Thyroid gland (tissue), 4 donors: ENCODE results near the gene PKP4.

Experiments
- CTCF ChIP-seq, 6 experiments: fragments of 200-600 bp in 3 of 6; fragments of 450-650 bp in 3 of 6; sonication (generic) in 3 of 6; IDR thresholded peaks; one replicate each; pipeline ENCODE4 v1.5.1; 2016 to 2019; ENCODE audit warnings: antibody characterized with exemption in 6 of 6, mild to moderate bottlenecking in 2 of 6, inconsistent platforms in 1 of 6, moderate library complexity in 1 of 6
- POLR2A ChIP-seq, 2 donors: fragments of 450-650 bp; IDR thresholded peaks; one replicate each; pipeline ENCODE4 v1.6.1; 2017; ENCODE audit warnings: antibody characterized with exemption in 2 of 2, mild to moderate bottlenecking in 2 of 2, moderate library complexity in 1 of 2

GRCh38 chr2:158671360-158672245, 214.9 kb downstream of the PKP4 start:
- TF ChIP-seq CTCF (IDR thresholded peaks at IDR 0.05) (no peak), POLR2A (IDR thresholded peaks at IDR 0.05) (no peak)
